ENCODE data around the gene VPS13A.

The VPS13A gene

DNA sequence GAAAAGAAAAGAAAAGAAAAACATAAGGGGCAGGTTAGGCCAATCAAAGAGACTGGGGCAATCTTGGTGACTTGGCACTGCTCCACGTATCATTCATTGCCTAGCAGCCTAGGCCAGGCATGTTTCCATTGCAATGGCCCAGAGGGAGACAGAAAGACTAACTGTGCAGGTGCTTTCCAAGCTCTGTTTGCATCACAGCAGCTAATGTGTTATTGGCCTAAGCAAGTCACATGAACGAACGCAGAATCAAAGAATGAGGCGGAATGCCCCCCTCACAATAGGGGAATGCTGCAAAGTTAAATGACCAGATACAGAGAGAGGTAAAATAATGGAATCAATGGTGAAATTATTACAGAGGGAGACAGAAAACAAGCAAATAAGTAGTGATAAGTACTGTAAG is 11.1 kb upstream of the VPS13A start:
- Histone ChIP-seq H3K9me3 (ENCODE audit: control insufficient read depth, insufficient read depth, low read length) (0 out of 2 replicates have a peak, but pooled peaks cover 3% of the 10 kb centered on the region), H3K9ac (ENCODE audit: low read depth, low read length) (no peak overlapping the region), H3K4me1 (ENCODE audit: insufficient read depth, low read length) (no peaks in the 10 kb centered on the region)

GRCh38 chr9:77170991-77171699 is 6.2 kb upstream of the VPS13A start:
- Histone ChIP-seq H3K9ac (ENCODE audit: low read depth, low read length) (no peak overlapping the region), H3K36me3 (ENCODE audit: insufficient read depth, low read length) (no peaks in the 10 kb centered on the region), H3K4me1 (ENCODE audit: insufficient read depth, low read length) (no peaks in the 10 kb centered on the region), H3K9me3 (ENCODE audit: control insufficient read depth, insufficient read depth, low read length) (no peaks in the 10 kb centered on the region)

More for the DNA sequence above, 11.1 kb upstream of the VPS13A start:
- H3K36me3 ChIP-seq (ENCODE audit: insufficient read depth, low read length): no peaks in the 10 kb centered on the region

GRCh38 chr9:77175151-77175550 is 2.2 kb upstream of the VPS13A start:
- Histone ChIP-seq H3K9ac (ENCODE audit: low read depth, low read length) (no peak overlapping the region), H3K36me3 (ENCODE audit: insufficient read depth, low read length) (no peaks in the 10 kb centered on the region), H3K4me1 (ENCODE audit: insufficient read depth, low read length) (no peaks in the 10 kb centered on the region), H3K9me3 (ENCODE audit: control insufficient read depth, insufficient read depth, low read length) (no peaks in the 10 kb centered on the region)

DNA sequence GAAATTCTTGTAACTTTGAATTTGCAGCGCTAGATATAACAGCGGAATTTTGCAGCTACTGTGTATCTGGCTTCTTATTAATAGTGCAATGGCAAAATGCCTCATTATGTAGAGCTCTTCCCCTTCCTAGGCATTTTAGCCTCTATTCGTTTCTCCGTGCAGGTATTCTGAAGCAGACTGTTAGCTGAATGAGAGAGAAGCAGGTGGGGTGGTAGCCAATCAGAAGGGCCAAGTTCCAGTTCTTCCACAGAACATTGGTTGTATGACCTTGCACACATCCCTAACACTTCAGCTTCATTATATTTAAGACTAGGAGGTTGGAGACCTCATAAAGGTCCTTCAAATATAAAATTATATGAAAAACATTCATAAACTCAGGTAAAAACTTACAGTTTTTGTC is 1.2 kb upstream of the VPS13A start:
- no peaks in the 10 kb centered on the region for H3K36me3 ChIP-seq (ENCODE audit: insufficient read depth, low read length)

GRCh38 chr9:77176686-77177142 is 620 bp upstream of the VPS13A start:
- Histone ChIP-seq H3K9ac (ENCODE audit: low read depth, low read length) (peak overlapping the region; percentile 34; the same call in 1 of the 2 replicates), H3K36me3 (ENCODE audit: insufficient read depth, low read length) (no peaks in the 10 kb centered on the region), H3K9me3 (ENCODE audit: control insufficient read depth, insufficient read depth, low read length) (no peaks in the 10 kb centered on the region), H3K4me1 (ENCODE audit: insufficient read depth, low read length) (no peaks in the 10 kb centered on the region)

More for the DNA sequence above, 1.2 kb upstream of the VPS13A start:
- Histone ChIP-seq H3K4me1 (ENCODE audit: insufficient read depth, low read length) (no peaks in the 10 kb centered on the region), H3K9ac (ENCODE audit: low read depth, low read length) (no peak overlapping the region), H3K9me3 (ENCODE audit: control insufficient read depth, insufficient read depth, low read length) (no peaks in the 10 kb centered on the region)

DNA sequence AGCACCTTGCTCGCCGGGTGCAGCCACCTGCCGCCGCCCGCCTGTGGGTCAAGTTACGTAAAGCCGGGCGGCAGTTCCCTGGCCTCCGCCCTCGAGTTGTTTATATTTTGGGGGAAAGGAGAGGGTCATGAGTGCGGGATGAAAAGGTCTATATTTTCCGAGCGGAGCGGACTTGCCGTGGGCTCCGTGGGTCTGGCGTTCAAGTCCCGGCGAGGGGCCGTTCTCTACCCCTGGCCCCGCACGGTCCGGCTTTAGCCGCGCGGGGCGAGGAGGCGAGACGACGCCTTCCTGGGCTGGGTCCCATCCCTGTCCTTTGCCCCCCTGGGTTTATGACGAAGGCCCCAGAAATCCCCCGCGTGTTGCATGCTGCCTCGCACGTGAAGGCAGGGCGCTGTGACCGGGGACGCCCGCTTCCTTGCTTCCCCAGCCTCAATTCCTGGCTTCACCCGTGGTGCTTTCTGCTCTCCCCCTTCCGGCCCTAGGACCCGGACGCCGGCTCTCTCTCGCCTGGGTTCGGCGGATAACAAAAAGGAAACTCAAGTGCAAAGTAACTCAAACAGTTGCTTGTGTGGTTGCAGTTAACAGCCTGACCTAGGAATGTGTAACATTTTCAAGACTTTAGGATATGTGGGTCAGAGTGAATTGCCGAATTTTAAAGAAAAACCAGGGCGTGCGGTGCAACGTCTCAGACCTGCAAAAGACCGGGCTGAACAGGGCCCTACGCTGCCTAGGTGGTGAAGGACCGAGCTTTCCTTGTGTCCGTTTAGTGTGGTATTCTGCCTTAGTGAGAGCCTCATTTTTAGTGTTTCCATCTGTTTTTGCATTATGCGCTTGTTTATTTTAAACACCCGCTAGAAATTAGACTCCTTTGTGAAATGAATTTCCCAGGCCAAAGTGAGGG is 810 bp downstream of the VPS13A start:
- Histone ChIP-seq H3K4me1 (ENCODE audit: insufficient read depth, low read length) (no peaks in the 10 kb centered on the region), H3K9me3 (ENCODE audit: control insufficient read depth, insufficient read depth, low read length) (no peaks in the 10 kb centered on the region), H3K36me3 (ENCODE audit: insufficient read depth, low read length) (no peaks in the 10 kb centered on the region), H3K9ac (ENCODE audit: low read depth, low read length) (peak overlapping the region; percentile 85)

DNA sequence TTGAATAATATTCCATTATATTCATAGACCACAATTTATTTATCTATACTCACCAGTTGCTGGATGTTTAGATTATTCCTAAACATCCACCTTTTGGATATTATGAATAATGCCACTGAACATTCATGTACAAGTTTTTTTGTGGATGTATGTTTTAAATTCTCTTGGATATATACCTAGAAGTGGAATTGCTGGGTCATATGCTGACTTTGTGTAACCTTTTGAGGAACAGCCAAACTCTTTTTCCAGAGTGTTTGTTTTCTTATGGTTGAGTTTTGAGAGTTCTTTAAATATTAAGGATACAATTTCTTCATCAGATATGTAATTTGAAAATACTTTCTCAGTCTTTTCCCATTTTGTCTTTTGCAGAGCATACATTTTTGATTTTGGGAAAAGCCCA is 2.7 kb downstream of the VPS13A start:
- H3K9me3 ChIP-seq (ENCODE audit: control insufficient read depth, insufficient read depth, low read length): no peaks in the 10 kb centered on the region
- H3K36me3 ChIP-seq (ENCODE audit: insufficient read depth, low read length): no peaks in the 10 kb centered on the region
- H3K9ac ChIP-seq (ENCODE audit: low read depth, low read length): no peak overlapping the region
- H3K4me1 ChIP-seq (ENCODE audit: insufficient read depth, low read length): no peaks in the 10 kb centered on the region

- Histone ChIP-seq H3K9me3 (ENCODE audit: control insufficient read depth, insufficient read depth, low read length) (no peaks in the 10 kb centered on the region), H3K36me3 (ENCODE audit: insufficient read depth, low read length) (no peaks in the 10 kb centered on the region), H3K4me1 (ENCODE audit: insufficient read depth, low read length) (no peaks in the 10 kb centered on the region), H3K9ac (ENCODE audit: low read depth, low read length) (no peak overlapping the region)
Measured at GRCh38 chr9:77183581-77183980, 6.2 kb downstream of the VPS13A start.

- Histone ChIP-seq H3K9me3 (ENCODE audit: control insufficient read depth, insufficient read depth, low read length) (no peaks in the 10 kb centered on the region), H3K36me3 (ENCODE audit: insufficient read depth, low read length) (no peaks in the 10 kb centered on the region), H3K4me1 (ENCODE audit: insufficient read depth, low read length) (peaks cover 3% of the 10 kb centered on the region; the same call in 1 of the 2 replicates), H3K9ac (ENCODE audit: low read depth, low read length) (no peak overlapping the region)
Measured at GRCh38 chr9:77188242-77188641, 10.9 kb downstream of the VPS13A start.

DNA sequence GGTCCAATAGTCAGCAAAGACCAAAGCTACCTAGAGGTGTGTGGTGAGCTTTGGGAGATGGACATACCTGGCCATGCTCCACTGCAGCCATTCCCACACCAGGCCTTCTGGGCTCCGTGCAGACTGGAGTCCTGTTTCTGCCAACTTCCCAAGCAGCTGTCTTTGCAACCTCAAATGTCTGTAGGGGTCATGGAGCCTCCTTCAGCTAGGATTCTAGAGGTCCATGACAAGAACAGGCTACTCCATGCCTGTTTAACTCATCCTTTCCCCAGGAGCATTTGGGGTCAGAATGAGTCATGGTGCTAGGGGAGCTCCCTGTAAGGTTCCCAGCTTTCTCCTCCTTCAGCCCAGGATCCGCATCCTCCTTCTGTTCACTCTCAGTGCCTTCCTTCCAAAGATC is 17.1 kb downstream of the VPS13A start:
- no peaks in the 10 kb centered on the region for H3K36me3 ChIP-seq (ENCODE audit: insufficient read depth, low read length)
- H3K9me3 ChIP-seq (ENCODE audit: control insufficient read depth, insufficient read depth, low read length): no peaks in the 10 kb centered on the region
- H3K4me1 ChIP-seq (ENCODE audit: insufficient read depth, low read length): peaks cover 3% of the 10 kb centered on the region; the same call in 1 of the 2 replicates
- no peak overlapping the region for H3K9ac ChIP-seq (ENCODE audit: low read depth, low read length)

- Histone ChIP-seq H3K9me3 (ENCODE audit: control insufficient read depth, insufficient read depth, low read length) (no peaks in the 10 kb centered on the region), H3K9ac (ENCODE audit: low read depth, low read length) (no peak overlapping the region), H3K36me3 (ENCODE audit: insufficient read depth, low read length) (no peaks in the 10 kb centered on the region), H3K4me1 (ENCODE audit: insufficient read depth, low read length) (peaks cover 4% of the 10 kb centered on the region; the same call in 1 of the 2 replicates)
Measured at GRCh38 chr9:77210116-77210515, 32.8 kb downstream of the VPS13A start.

- Histone ChIP-seq H3K36me3 (ENCODE audit: insufficient read depth, low read length) (no peaks in the 10 kb centered on the region), H3K9me3 (ENCODE audit: control insufficient read depth, insufficient read depth, low read length) (no peaks in the 10 kb centered on the region), H3K4me1 (ENCODE audit: insufficient read depth, low read length) (peaks cover 4% of the 10 kb centered on the region; the same call in 1 of the 2 replicates), H3K9ac (ENCODE audit: low read depth, low read length) (no peak overlapping the region)
Measured at GRCh38 chr9:77211561-77211960, 34.2 kb downstream of the VPS13A start.

DNA sequence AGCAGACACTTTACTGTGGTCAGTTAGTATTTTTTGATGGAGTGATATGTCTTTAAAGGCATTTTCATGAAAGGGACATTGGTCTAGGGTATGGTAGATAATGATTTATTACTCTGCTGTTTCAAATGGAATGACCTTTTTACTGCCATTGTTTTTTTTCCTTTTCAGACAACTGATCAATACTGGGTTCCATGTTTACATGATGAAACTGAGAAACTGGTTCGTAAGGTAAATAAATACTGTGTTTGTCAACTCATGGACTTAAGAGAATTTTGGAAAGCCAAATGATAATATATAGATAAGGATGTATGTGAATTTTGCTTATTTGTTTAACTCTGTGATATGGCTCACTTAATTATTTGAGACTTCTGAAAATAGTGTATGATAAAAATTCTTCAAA is 35.5 kb downstream of the VPS13A start:
- H3K36me3 ChIP-seq (ENCODE audit: insufficient read depth, low read length): no peaks in the 10 kb centered on the region
- H3K9ac ChIP-seq (ENCODE audit: low read depth, low read length): no peak overlapping the region
- no peaks in the 10 kb centered on the region; the same call in 1 of the 2 replicates for H3K4me1 ChIP-seq (ENCODE audit: insufficient read depth, low read length)
- H3K9me3 ChIP-seq (ENCODE audit: control insufficient read depth, insufficient read depth, low read length): no peaks in the 10 kb centered on the region

DNA sequence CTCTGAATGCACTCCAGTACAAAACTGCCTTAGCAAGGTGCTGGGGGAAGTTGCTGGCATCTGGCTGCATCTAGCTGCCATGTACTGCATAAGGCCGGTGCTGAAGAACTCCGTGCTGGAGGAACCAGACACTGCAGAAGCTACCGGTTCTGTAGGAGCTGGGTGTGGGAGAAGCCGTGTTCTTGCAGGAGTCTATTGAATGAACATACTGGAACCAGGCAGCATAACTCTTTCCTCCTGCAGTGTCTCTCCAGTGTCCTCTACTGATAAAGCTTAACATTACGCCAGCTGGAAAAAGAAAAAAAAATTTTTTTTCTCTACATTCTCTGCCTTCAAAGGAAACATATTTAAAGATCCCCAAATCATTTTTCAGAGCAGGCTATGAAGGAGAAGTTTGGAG is 38.5 kb downstream of the VPS13A start:
- Histone ChIP-seq H3K9ac (ENCODE audit: low read depth, low read length) (no peak overlapping the region), H3K36me3 (ENCODE audit: insufficient read depth, low read length) (no peaks in the 10 kb centered on the region), H3K9me3 (ENCODE audit: control insufficient read depth, insufficient read depth, low read length) (no peaks in the 10 kb centered on the region)

More for the DNA sequence above, 38.5 kb downstream of the VPS13A start:
- no peaks in the 10 kb centered on the region for H3K4me1 ChIP-seq (ENCODE audit: insufficient read depth, low read length)
